NCI-H2107 (cell line): ENCODE results near the gene VSIG10.
"Not testable (repeated sequence)": the region's sequence is repeated elsewhere in the genome, so short reads cannot be mapped to it uniquely, and the experiment has no call there.

Source experiments
- DNase-seq: peaks from one replicate; lab custom pipeline; 2025; lab: John Stamatoyannopoulos, UW

Gene VSIG10, protein sequence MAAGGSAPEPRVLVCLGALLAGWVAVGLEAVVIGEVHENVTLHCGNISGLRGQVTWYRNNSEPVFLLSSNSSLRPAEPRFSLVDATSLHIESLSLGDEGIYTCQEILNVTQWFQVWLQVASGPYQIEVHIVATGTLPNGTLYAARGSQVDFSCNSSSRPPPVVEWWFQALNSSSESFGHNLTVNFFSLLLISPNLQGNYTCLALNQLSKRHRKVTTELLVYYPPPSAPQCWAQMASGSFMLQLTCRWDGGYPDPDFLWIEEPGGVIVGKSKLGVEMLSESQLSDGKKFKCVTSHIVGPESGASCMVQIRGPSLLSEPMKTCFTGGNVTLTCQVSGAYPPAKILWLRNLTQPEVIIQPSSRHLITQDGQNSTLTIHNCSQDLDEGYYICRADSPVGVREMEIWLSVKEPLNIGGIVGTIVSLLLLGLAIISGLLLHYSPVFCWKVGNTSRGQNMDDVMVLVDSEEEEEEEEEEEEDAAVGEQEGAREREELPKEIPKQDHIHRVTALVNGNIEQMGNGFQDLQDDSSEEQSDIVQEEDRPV

DNA sequence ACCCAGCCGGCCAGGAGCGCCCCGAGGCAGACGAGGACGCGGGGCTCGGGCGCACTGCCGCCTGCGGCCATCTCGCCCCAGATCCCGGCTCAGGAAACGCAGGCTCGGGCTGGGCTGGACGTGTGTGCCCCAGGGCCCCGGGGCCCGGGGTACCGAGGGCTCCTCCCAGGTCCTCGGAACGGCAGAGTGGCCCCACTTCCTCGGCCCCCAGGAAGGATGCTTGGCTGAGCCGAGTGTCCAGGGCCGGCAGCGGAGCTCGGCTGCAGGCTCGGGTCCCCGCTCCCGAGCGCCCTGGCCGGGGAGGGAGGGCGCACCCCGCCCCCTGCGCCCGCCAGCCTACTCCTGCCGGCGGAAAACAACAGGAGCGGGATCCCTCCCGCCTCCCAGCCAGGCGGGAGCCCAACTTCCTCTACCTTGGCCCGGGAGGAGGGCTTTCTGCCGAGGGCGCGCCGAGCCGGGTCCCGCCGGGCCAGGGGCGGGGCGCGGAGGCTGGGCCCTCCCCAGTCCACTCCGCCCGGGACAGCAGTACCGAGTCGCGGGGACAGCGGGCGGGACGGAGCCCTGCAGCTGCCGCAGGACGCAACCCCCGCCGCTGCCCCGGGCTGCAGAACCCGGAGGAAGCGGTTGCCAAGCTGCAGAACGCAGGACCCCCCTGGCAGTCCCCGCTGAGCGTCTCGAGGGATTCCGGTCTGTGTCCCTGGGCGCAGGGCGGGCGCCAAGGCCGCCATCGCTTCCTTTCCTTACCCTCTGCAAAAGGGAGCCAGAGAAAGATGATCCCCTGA, at the start of gene VSIG10:
TSS of gene VSIG10 (minus strand) at position 411 of the 782 bp plus-strand sequence. CDS start at position 71, 340 bp downstream.
- peak; percentile 55 for DNase-seq

DNA sequence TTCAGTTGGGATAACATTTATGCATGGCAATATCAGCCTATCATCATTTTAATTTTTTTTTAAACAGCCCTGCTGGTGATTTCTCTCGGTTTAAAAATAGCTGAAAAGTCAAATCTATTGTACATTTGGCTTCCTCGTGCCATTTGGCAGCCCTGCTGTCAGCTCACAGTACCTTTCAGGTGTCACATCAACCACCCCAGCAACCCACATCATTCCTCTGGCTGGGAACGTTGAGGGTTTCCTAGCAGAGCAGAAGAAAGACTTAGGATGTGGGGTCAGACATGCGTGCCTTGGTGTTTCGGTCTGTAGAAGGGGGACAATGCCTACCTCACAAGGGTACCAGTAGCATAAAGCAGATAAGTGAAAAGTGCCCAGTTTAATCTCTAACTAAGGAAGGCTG, 47.9 kb upstream of the VSIG10 start:
- DNase-seq, result no peak

DNA sequence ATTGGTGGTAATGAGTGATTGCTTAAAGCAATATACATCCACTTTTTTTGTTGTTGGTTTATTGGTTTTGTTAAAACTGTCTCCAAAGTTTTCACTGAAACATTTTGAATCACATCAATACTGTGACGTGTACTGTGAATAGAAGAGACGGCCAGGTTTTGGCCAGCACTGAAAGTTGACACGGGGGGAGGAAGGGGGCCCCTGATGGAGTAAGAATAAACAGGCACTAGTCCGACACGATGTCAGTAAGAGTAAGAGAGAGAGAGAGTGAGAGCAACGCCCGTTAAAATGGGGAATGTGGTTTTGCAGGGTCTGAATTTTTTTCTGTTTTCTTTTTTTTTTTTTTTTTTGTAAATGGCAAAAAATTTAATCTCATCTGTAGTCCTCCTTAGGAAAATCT, 46.8 kb upstream of the VSIG10 start:
- DNase-seq, result no peak

DNA sequence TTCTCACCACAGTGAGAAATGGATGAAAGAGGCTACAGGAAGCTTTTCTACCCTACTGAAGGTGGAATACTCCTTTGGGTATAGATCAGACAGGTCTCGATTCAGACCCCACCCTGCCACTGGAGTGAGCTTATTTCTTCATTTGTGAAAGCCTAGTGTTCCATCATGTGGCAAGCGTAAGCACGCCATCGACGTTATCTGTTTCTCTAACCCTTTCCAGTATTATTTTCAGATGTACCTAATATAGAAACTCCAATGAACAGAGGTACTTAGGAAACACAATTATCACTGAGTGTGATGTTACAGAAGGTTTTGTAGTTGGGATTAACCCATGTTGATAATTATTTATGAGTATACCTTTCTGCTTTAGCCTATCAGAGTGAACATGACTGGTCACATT, 44.5 kb upstream of the VSIG10 start:
- DNase-seq, result no peak

DNA sequence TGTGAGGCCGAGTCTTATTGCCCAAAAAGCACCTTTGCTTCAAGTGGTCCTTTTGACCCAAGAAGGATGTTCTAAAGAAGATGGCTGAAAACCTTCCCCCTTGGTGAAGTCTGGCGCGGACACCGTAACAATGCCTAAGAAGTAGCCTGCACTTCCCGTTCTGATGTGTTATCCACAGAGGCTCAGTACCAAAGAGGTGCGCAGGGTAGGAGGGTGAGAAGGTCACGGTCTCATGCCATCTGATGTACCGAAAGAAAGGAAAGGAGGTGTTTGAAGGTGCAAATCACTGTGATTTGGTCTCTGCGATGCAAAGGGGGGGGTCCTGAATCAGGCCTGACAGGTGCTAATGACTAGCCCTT, 42.0 kb upstream of the VSIG10 start:
- DNase-seq, result no peak

DNA sequence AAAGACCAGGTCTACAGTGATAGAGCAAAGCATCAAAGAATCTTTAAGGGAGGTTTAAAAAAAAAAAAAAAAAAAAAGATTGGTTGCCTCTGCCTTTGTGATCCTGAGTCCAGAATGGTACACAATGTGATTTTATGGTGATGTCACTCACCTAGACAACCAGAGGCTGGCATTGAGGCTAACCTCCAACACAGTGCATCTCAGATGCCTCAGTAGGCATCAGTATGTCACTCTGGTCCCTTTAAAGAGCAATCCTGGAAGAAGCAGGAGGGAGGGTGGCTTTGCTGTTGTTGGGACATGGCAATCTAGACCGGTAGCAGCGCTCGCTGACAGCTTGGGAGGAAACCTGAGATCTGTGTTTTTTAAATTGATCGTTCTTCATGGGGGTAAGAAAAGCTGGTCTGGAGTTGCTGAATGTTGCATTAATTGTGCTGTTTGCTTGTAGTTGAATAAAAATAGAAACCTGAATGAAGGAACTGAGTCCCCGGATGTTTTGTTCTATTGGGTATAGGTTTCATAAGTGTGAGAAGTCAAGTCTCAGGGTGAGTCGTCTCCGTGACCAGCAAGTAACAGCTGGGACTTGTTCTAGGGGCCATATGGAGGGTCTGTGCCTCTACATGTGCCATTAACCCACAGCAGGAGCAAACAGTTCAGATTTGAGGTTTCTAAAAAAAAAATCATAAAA, 41.4 kb upstream of the VSIG10 start:
- DNase-seq, result no peak

DNA sequence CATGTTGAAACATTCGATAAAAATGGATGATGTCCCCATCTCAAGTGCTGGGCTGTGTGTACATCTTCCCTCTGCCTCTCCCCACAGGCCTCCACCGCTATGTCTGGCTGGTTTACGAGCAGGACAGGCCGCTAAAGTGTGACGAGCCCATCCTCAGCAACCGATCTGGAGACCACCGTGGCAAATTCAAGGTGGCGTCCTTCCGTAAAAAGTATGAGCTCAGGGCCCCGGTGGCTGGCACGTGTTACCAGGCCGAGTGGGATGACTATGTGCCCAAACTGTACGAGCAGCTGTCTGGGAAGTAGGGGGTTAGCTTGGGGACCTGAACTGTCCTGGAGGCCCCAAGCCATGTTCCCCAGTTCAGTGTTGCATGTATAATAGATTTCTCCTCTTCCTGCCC, 40.7 kb upstream of the VSIG10 start:
- no peak for DNase-seq

DNA sequence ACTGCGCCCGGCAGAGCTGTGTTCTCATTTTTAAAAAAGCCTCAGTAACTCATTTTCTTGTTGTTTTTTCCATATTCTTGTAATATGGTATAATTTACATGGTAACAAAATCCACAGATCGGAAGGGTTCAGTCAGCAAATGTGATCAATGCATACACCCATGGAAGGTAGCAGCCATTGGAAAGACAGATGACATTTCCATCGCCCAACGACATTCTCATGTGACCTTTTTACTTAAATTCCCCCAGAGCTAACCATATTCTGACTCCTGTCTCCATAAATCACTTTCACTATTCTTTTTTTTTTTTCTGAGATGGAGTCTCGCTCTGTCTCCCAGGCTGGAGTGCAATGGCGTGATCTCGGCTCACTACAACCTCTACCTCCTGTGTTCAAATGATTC, 37.0 kb upstream of the VSIG10 start:
- no peak for DNase-seq

DNA sequence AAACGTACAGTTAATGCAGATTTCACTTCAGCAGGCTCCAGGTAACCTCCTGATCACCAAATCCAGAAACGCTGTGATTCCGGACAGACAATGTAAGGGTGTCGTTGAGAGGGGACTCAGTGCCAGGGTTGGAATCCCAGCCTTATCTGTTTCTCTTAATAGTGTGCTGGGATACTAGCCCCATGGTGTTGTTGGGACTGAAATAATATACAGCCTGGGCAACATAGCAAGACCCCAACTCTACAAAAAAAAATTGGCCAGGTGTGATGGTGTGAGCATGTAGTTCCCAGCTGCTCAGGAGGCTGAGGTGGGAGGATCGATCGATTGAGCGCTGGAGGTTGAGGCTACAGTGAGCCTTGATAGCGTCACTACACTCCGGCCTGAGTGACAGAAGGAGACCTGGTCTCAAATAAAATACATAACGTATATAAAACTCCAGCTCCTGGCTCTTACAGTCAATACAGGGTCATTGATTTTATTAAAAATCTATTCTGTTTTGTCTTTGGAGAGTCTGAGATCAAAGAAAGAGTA, 33.4 kb upstream of the VSIG10 start:
- DNase-seq, result no peak

DNA sequence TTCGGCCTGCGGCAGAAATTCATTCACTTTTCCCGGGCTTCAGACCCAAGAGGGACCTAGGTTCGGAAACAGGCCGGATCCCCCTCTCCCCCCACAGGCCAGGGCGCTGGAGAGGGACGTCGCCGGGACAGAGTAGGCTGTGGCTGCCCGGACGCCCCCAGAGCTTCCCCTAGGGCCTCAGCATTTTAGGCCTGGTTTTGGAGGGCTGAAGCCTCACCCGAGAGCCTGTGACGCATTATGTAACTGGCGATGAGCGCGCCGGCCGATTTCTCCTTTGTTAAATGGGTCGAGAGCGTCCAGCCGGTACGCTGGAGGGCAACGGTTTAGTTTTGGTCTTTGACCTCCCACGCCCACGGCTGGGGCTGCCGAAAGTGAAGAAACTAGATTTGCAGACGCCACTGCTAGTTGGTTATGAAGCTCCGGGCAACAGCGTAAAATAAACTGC, 32.8 kb upstream of the VSIG10 start:
- no peak for DNase-seq

DNA sequence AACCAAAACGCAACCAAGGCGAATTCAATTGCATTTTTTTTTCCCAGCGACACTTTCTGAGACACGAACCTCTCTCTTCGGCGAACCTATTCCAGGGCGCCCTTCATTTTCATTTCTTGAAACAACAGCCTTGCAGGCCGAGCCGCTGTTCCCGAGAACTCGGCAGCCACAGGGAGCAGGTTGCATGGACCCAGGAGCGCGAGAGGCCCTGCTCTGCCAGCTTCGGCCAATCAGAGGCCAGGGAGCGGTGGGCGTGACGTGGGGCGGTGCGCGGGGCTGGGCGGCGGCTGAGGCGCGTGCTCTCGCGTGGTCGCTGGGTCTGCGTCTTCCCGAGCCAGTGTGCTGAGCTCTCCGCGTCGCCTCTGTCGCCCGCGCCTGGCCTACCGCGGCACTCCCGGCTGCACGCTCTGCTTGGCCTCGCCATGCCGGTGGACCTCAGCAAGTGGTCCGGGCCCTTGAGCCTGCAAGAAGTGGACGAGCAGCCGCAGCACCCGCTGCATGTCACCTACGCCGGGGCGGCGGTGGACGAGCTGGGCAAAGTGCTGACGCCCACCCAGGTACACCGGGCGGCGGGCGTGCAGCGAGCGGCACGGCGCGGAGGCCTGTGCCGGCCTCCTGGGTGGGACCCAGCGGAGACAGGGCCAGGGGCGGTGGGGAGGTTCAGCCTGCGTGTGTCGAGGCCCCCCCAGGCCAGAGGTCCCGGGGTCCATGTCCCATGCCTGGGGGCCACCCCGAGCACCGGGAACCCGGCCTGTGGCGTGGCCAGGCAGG, 32.2 kb upstream of the VSIG10 start, which contains the start of gene PEBP1:
TSS of gene PEBP1 (plus strand) at position 337 of the 771 bp plus-strand sequence. CDS start at position 423, 86 bp downstream.
- DNase-seq, result peak; percentile 84

DNA sequence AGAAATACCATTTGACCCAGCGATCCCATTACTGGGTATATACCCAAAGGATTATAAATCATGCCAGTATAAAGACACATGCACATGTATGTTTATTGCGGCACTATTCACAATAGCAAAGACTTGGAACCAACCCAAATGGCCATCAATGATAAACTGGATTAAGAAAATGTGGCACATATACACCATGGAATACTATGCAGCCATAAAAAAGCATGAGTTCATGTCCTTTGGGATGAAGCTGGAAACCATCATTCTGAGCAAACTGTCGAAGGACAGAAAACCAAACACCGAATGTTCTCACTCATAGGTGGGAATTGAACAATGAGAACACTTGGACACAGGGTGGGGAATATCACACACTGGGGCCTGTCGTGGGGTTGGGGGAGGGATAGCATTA, 25.6 kb upstream of the VSIG10 start:
- DNase-seq, result not testable (repeated sequence)

DNA sequence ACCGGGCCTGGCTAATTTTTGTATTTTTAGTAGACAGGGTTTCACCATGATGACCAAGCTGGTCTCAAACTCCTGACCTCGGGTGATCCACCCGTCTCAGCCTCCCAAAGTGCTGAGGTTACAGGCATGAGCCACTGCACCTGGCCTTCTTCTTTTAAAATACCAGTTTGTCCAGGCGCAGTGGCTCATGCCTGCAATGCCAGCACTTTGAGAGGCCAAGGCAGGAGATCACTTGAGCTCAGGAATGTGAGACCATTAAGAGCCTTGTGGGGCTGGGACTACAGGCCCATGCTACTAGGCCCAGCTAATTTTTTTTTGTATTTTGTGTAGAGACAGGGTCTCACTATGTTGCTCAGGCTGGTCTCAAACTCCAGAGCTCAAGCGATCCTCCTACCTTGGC, 24.1 kb upstream of the VSIG10 start:
- no peak for DNase-seq

DNA sequence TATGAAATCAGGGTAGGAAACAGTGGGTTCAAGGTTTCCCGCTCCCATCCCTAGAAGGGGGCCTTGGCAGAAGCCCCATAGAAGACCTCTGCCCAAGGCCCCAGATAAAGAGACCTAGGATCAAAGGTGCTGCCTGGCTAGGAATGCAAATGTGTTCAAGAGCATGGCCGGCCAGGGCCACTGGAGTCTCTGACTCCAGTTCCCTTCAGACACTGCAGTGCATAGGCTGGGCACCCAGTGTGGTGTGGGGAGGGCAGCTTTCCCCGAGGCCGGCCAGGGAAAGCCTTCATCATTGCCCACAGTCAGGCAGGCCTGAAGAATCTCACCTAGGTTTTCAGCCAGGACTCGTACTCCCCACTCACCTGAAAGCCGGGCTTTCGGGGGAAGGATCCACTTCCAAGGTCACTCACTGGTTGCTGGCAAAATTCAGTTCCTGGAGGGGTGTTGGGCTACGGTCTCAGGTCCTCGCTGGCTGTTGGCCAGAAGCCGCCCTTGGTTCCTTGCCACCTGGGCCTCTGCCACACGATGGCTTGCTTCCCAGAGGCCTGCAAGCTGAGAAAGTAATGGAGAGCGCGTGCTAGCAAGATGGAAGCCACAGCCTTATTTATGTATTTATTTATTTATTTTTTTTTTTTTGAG, 22.4 kb upstream of the VSIG10 start:
- no peak for DNase-seq

DNA sequence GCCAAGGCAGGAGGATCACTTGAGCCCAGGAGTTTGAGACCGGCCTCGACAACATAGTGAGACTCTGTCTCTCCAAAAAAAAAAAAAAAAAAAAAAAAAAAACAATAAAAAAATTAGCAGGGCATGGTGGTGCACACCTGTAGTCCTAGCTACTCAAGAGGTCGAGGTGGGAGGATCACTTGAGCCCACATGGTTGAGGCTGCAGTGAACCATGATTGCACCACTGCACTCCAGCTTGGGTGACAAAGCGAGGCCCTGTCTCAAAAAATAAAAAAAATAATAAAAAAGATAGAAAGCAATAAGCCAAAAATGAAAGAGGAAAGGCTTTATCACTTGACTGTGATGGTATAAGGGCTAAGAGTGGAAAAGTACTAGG, 21.9 kb upstream of the VSIG10 start:
- DNase-seq, result no peak

DNA sequence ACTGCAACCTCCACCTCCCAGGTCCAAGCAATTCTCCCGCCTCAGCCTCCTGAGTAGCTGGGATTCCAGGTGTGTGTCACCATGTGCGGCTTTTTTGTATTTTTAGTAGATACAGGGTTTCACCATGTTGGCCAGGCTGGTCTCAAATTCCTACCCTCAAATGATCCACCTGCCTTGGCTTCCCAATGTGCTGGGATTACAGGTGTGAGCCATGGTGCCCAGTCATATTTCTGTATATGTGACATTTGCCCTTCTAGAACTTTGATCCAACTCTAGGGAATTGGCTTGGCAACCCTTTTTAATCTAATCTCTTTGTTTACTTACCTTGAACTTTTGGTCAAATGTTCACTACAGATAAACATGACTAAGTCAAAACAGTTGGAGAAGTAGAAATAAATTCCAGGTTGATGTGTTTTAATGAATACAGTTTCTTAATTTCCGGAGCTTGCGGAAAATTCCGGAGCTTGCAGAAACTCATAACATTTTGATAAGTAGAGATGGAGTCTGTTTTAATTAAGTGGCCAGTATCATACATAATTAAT, 20.6 kb upstream of the VSIG10 start:
- DNase-seq, result no peak

DNA sequence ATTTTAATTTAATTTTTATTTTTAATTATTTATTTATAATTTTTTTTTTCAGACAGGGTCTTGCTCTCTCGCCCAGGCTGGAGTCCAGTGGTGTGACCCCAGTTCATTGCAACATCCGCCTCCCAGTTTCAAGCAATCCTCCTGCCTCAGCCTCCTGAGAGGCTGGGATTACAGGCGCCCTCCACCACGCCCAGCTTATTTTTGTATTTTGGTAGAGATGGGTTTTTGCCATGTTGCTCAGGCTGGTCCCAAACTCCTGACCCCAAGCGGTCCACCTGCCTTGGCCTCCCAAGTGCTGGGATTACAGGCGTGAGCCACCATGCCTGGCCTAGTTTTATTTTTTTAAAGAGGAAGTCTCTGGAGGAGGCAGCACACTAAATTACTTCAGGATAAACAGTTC, 18.5 kb upstream of the VSIG10 start:
- no peak for DNase-seq

DNA sequence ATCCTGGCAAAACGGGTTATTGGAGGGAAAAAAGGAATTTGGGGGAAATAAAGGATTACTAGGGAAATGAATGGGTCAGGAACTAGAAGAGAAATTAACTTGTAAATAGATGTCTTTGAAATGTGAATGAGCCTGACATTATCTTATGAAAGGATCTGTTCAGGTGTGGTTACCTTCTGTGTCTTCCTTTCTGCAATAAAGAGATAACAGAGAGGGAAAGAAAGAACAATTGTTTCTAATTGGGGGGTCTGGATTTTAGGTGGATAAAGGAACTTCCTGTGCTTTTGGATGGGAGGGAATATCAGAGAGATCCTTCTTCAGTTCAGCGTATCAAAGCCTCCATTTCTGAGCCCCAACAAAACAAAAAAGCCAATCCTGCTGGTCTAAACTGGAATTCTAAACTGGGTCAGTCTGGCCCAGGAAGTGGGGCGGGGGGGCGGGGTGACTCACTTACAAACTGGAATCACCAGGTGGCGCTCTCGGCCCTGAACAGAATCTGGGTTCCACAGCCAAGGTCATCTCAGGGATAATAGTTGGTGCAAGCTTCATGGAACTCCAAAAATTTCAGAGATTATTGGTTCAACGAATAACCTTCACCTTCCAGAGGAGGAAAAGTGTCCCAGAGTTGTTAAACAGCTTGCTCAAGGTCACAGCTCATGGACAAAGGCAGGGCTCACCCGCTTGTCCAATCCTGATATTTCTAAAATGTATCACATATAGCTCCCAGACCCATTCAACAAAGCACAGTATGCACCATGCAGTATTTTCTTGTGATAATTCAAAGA, 17.0 kb upstream of the VSIG10 start:
- DNase-seq, result peak; percentile 68

DNA sequence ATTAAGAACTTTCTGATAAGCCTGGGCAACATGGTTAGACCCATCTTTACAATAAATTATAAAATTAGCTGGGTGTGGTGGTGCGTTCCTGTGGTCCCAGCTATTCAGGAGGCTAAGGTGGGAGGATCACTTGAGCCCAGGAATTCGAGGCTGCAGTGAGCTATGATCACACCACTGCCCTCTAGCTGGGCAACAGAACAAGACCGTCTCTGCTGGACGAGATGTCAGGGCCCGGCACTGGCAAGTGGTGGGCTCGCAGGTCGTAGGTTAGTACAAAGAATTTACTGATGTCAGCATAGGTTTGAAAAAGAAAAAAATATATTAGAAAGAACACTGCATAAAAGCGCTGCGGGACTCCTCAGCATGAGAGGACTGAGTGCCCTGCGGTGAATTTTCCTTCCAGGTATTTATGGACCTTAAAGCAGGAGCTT, 15.7 kb upstream of the VSIG10 start:
- no peak for DNase-seq

DNA sequence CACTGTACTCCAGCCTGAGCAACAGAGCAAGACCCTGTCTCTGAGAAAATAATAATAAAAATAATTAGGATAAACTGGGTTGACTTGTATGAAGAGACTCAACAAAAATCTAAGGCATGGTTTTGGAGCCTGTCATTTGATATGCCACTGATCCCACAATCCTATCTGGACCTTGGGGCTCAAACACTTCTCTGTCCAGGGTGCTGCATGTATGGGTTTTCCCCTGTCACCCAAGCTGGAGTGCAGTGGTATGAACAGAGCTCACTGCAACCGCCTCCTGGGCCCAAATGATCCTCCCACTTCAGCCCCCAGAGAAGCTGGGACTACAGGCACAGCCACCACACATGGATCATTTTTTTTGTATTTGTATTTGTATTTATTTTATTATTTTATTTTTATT, 5.3 kb upstream of the VSIG10 start:
- no peak for DNase-seq
